ENCODE results near the gene UBL3. TPM values are rescaled to one million over a fixed set of nuclear protein-coding genes. Genes with fewer than 3 reads are reported as not detected.

The UBL3 gene
- polyA plus RNA-seq, 1 donor (not counting 4 experiments of a cell fraction or from before 2014, with no cell fraction given) = 10.5 TPM

GRCh38 chr13:29856426-29856825 lies 6.0 kb upstream of the UBL3 start:
- Histone ChIP-seq H3K4me1 (ENCODE audit: control insufficient read depth, extremely low read depth, insufficient read depth, low read length) (no peaks in the 10 kb centered on the region), H3K9me3 (ENCODE audit: control insufficient read depth, low read depth, low read length) (no peaks in the 10 kb centered on the region), H3K4me2 (ENCODE audit: control insufficient read depth, extremely low read depth, insufficient read depth, low read depth, low read length) (no peak overlapping the region), H3K27ac (ENCODE audit: control insufficient read depth, insufficient read depth, low read length) (no peak overlapping the region), H3K4me3 (ENCODE audit: control insufficient read depth in 2 of 3, extremely low read depth in 1 of 3, insufficient read depth in 2 of 3, low read depth in 1 of 3, low read length in 3 of 3) (no peak overlapping the region), H3K9ac (ENCODE audit: control insufficient read depth, extremely low read depth, insufficient read depth, low read length) (no peak overlapping the region), H2AFZ (ENCODE audit: control insufficient read depth, low read length) (no peak overlapping the region), H3K36me3 (ENCODE audit: control insufficient read depth in 2 of 2, extremely low read depth in 1 of 2, insufficient read depth in 2 of 2, low read length in 2 of 2) (no peaks in the 10 kb centered on the region), H4K20me1 (ENCODE audit: control insufficient read depth, extremely low read depth, insufficient read depth, low read length) (no peaks in the 10 kb centered on the region), H3K79me2 (ENCODE audit: control insufficient read depth, insufficient read depth, low read length) (no peaks in the 10 kb centered on the region), H3K9me1 (ENCODE audit: control insufficient read depth, extremely low read depth, insufficient read depth, low read length) (no peaks in the 10 kb centered on the region), H3K27me3 (ENCODE audit: control insufficient read depth, extremely low read depth, insufficient read depth, low read length) (no peaks in the 10 kb centered on the region)
- dilution Hi-C loops (cut with MboI; ENCODE audit: extremely low pct_ligation_motif_present, low sequenced_read_pairs) = no loop called here
- DNase-seq (ENCODE audit: low read depth, low spot score) (no peak), FAIRE-seq (no peak)
- TF ChIP-seq EZH2 (IDR thresholded peaks at IDR 0.05; ENCODE audit: low read length) (no peak), CTCF (optimal IDR thresholded peaks at IDR 0.05 in 1 of 3, IDR thresholded peaks at IDR 0.05 in 1 of 3, conservative IDR thresholded peaks at IDR 0.05 in 1 of 3; ENCODE audit: extremely low read depth in 1 of 3, insufficient read depth in 2 of 3, low read length in 3 of 3) (no peak)

- H3K36me3 ChIP-seq (ENCODE audit: control insufficient read depth in 2 of 2, extremely low read depth in 1 of 2, insufficient read depth in 2 of 2, low read length in 2 of 2) = no peaks in the 10 kb centered on the region
- H3K4me2 ChIP-seq (ENCODE audit: control insufficient read depth, extremely low read depth, insufficient read depth, low read depth, low read length) = no peak overlapping the region
- no peak overlapping the region for H3K27ac ChIP-seq (ENCODE audit: control insufficient read depth, insufficient read depth, low read length)
- no peaks in the 10 kb centered on the region for H3K79me2 ChIP-seq (ENCODE audit: control insufficient read depth, insufficient read depth, low read length)
- no peak for DNase-seq (ENCODE audit: low read depth, low spot score)
- H3K9me3 ChIP-seq (ENCODE audit: control insufficient read depth, low read depth, low read length) = no peaks in the 10 kb centered on the region
- peaks cover 1% of the 10 kb centered on the region for H3K4me1 ChIP-seq (ENCODE audit: control insufficient read depth, extremely low read depth, insufficient read depth, low read length)
- no peaks in the 10 kb centered on the region for H3K9me1 ChIP-seq (ENCODE audit: control insufficient read depth, extremely low read depth, insufficient read depth, low read length)
- dilution Hi-C loops (cut with MboI; ENCODE audit: extremely low pct_ligation_motif_present, low sequenced_read_pairs) = no loop called here
- H3K9ac ChIP-seq (ENCODE audit: control insufficient read depth, extremely low read depth, insufficient read depth, low read length) = no peak overlapping the region
- no peaks in the 10 kb centered on the region for H3K27me3 ChIP-seq (ENCODE audit: control insufficient read depth, extremely low read depth, insufficient read depth, low read length)
- H4K20me1 ChIP-seq (ENCODE audit: control insufficient read depth, extremely low read depth, insufficient read depth, low read length) = no peaks in the 10 kb centered on the region
- no peak for TF ChIP-seq EZH2 (IDR thresholded peaks at IDR 0.05; ENCODE audit: low read length)
- no peak for TF ChIP-seq CTCF (optimal IDR thresholded peaks at IDR 0.05 in 1 of 3, IDR thresholded peaks at IDR 0.05 in 1 of 3, conservative IDR thresholded peaks at IDR 0.05 in 1 of 3; ENCODE audit: extremely low read depth in 1 of 3, insufficient read depth in 2 of 3, low read length in 3 of 3)
- no peak overlapping the region for H3K4me3 ChIP-seq (ENCODE audit: control insufficient read depth in 2 of 3, extremely low read depth in 1 of 3, insufficient read depth in 2 of 3, low read depth in 1 of 3, low read length in 3 of 3)
- FAIRE-seq = no peak
- no peak overlapping the region for H2AFZ ChIP-seq (ENCODE audit: control insufficient read depth, low read length)
These were observed 5.4 kb upstream of the UBL3 start for GRCh38 chr13:29855784-29856183.
